ENCODE data around the gene C1orf198.

DNA sequence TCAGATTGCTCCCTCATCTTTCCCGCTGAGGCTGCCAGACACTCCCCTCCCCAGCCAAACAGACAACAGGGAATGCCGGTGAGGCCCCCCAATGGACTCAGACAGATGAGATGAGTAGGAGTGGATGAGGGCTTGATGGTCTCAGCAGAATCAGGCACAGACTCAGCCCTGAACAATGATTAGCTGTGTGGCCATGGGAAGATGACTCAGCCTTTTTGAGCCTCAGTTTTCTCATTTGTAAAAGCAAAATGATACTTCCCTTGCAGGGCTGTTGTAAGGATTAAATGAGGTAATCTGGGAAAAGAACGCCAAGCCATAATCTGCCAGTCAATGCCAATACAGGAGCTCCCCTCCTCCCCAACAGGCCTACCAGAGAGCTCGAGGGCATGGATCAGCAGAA, 12.4 kb downstream of the C1orf198 start:
- no peak for TF ChIP-seq POLR2A (IDR thresholded peaks at IDR 0.05)
- TF ChIP-seq, protein P1, sequence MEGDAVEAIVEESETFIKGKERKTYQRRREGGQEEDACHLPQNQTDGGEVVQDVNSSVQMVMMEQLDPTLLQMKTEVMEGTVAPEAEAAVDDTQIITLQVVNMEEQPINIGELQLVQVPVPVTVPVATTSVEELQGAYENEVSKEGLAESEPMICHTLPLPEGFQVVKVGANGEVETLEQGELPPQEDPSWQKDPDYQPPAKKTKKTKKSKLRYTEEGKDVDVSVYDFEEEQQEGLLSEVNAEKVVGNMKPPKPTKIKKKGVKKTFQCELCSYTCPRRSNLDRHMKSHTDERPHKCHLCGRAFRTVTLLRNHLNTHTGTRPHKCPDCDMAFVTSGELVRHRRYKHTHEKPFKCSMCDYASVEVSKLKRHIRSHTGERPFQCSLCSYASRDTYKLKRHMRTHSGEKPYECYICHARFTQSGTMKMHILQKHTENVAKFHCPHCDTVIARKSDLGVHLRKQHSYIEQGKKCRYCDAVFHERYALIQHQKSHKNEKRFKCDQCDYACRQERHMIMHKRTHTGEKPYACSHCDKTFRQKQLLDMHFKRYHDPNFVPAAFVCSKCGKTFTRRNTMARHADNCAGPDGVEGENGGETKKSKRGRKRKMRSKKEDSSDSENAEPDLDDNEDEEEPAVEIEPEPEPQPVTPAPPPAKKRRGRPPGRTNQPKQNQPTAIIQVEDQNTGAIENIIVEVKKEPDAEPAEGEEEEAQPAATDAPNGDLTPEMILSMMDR (IDR thresholded peaks at IDR 0.05), result no peak

Measured in thyroid gland (tissue), 4 donors.